OCI-LY7 (cell line): Measurements from ENCODE around the gene TNFRSF11A. TPM values are rescaled to one million over a fixed set of nuclear protein-coding genes. Genes with fewer than 3 reads are reported as not detected.

Experiments used
- BruUV-seq: library from RNA; stranded (reverse); fragments of 400-500 nt; replicated peaks from 2 replicates; lab custom pipeline; 2021; lab: Mats Ljungman, UMichigan
- CTCF ChIA-PET: fragments of 300-600 bp; sonication (Branson Sonifier 250); formaldehyde crosslinking; loops from one replicate; lab custom pipeline; 2022; ENCODE audit warnings: antibody characterized with exemption; ENCODE audit not compliant: unreplicated experiment; lab: Charles Lee
- POLR2A ChIA-PET: fragments of 300-600 bp; sonication (Branson Sonifier 250); formaldehyde crosslinking; loops from one replicate; lab custom pipeline; 2022; ENCODE audit warnings: antibody characterized with exemption; lab: Charles Lee
- DNase-seq: peaks from one replicate; pipeline ENCODE4 v3.0.0-alpha.2; 2015; ENCODE audit warnings: low spot score
- H2AFZ ChIP-seq: fragments of 200-600 bp; sonication (generic), shearing (Covaris generic); 2 replicates; pipeline ENCODE4 v1.6.1; 2014; ENCODE audit warnings: mild to moderate bottlenecking, antibody characterized with exemption, low read length, moderate library complexity
- H3K27ac ChIP-seq: fragments of 200-600 bp; sonication (generic); 2 replicates; pipeline ENCODE4 v1.5.1; 2014; ENCODE audit warnings: mixed run types, low read depth, mild to moderate bottlenecking, moderate library complexity, low read length, inconsistent platforms; ENCODE audit not compliant: poor library complexity, severe bottlenecking
- H3K36me3 ChIP-seq: fragments of 200-600 bp; sonication (generic); 2 replicates; pipeline ENCODE4 v1.6.1; 2014; ENCODE audit warnings: mild to moderate bottlenecking, antibody characterized with exemption, low read length, moderate library complexity, mixed read lengths; ENCODE audit not compliant: insufficient read depth
- H3K4me1 ChIP-seq: fragments of 200-600 bp; sonication (generic); 2 replicates; pipeline ENCODE4 v1.5.1; 2014; ENCODE audit warnings: mild to moderate bottlenecking, low read length; ENCODE audit not compliant: insufficient read depth, poor library complexity, severe bottlenecking
- H3K4me2 ChIP-seq: fragments of 200-600 bp; sonication (generic); 2 replicates; pipeline ENCODE4 v1.6.1; 2014; ENCODE audit warnings: mild to moderate bottlenecking, low read length
- H3K4me3 ChIP-seq: fragments of 200-600 bp; sonication (generic); 2 replicates; pipeline ENCODE4 v1.5.1; 2014; ENCODE audit warnings: mild to moderate bottlenecking, low read depth, low read length; ENCODE audit not compliant: poor library complexity, severe bottlenecking
- H3K79me2 ChIP-seq: fragments of 200-600 bp; sonication (generic); 2 replicates; pipeline ENCODE4 v1.6.1; 2016; ENCODE audit warnings: low read depth, mild to moderate bottlenecking, low read length, moderate library complexity, mixed read lengths; ENCODE audit not compliant: insufficient read depth
- H3K9me2 ChIP-seq: fragments of 200-600 bp; sonication (generic); 2 replicates; pipeline ENCODE4 v1.6.1; 2016; ENCODE audit warnings: mild to moderate bottlenecking, low read length, mixed read lengths; ENCODE audit not compliant: insufficient read depth
- H3K9me3 ChIP-seq: fragments of 200-600 bp; sonication (generic); 2 replicates; pipeline ENCODE4 v1.6.1; 2014; ENCODE audit warnings: mild to moderate bottlenecking, mixed run types, low read length, mixed read lengths
- H4K20me1 ChIP-seq: fragments of 200-600 bp; sonication (generic); 2 replicates; pipeline ENCODE4 v1.6.1; 2014; ENCODE audit warnings: mild to moderate bottlenecking, antibody characterized with exemption, low read length, moderate library complexity, mixed read lengths; ENCODE audit not compliant: insufficient read depth
- CTCF ChIP-seq: fragments of 200-600 bp; sonication (generic); conservative IDR thresholded peaks from 2 replicates; pipeline ENCODE4 v1.5.1; 2014; ENCODE audit warnings: mild to moderate bottlenecking, antibody characterized with exemption, low read length, moderate library complexity, mixed read lengths
- EZH2phosphoT487 ChIP-seq: fragments of 200-600 bp; sonication (generic); IDR thresholded peaks from 2 replicates; pipeline ENCODE4 v1.6.1; 2018; ENCODE audit warnings: low read depth, borderline replicate concordance, mild to moderate bottlenecking, mixed run types, antibody characterized with exemption, low read length, moderate library complexity, mixed read lengths
- intact Hi-C: fragments of 100-400 bp; cut with micrococcal nuclease; formaldehyde crosslinking; loops from one replicate; pipeline ENCODE4 v1.10.0; 2022; ENCODE audit not compliant: unreplicated experiment
- total RNA-seq, 2 experiments: library from RNA; depleted of rRNA in 1 of 2; stranded (reverse); fragments of >200 nt in 1 of 2; shearing (Covaris generic) in 1 of 2; gene quantifications; 2 replicates each; pipeline ENCODE4 v1.2.3, GENCODE V29; 2014 to 2022

TNFRSF11A gene
- total RNA-seq, 2 experiments from 2014 or later, result not detected

- intact Hi-C loops, result no loop called here
- H3K4me3 ChIP-seq, result no peak overlapping the region
- no peaks in the 10 kb centered on the region for H4K20me1 ChIP-seq
- no peak overlapping the region for H3K4me2 ChIP-seq
- TF ChIP-seq EZH2phosphoT487 (no peak), CTCF (no peak)
- no TSS peak for BruUV-seq
- H3K27ac ChIP-seq, result no peak overlapping the region
- ChIA-PET POLR2A (no interaction called here), CTCF (no interaction called here)
- H3K36me3 ChIP-seq, result peaks cover 18% of the 10 kb centered on the region
- H3K79me2 ChIP-seq, result no peaks in the 10 kb centered on the region
- no peaks in the 10 kb centered on the region for H3K9me2 ChIP-seq
- no peaks in the 10 kb centered on the region for H3K9me3 ChIP-seq
- H3K4me1 ChIP-seq, result no peaks in the 10 kb centered on the region
- no peak overlapping the region for H2AFZ ChIP-seq
- no peak for DNase-seq
These were observed 23.8 kb upstream of the TNFRSF11A start for GRCh38 chr18:62301322-62301721.

DNA sequence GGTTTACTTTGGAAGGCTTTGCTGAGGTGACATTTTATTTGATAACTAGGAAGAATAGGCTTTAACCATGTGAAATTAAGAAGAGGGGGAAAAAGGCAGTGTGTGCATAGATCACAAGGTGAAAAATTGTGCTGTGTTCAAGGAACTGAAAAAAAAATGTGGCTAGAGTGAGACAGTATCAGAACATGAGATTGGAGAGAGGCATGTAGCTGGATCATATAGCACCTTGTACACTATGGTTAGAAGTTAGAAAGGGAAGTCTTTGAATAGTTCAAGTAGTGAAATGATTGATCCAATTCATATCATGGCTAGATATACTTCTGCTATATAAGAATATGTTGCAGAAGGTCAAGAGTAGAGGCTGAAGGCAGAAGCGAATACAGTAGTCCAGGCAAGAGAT is 12.3 kb upstream of the TNFRSF11A start:
- H4K20me1 ChIP-seq, result no peaks in the 10 kb centered on the region
- no peaks in the 10 kb centered on the region for H3K9me2 ChIP-seq
- no TSS peak for BruUV-seq
- H2AFZ ChIP-seq, result no peak overlapping the region
- H3K79me2 ChIP-seq, result no peaks in the 10 kb centered on the region
- H3K36me3 ChIP-seq, result peaks cover 3% of the 10 kb centered on the region; the same call in 1 of the 2 replicates
- DNase-seq, result no peak
- H3K4me1 ChIP-seq, result no peaks in the 10 kb centered on the region
- H3K9me3 ChIP-seq, result no peaks in the 10 kb centered on the region
- POLR2A ChIA-PET, result no interaction called here
- H3K27ac ChIP-seq, result no peak overlapping the region
- CTCF ChIA-PET, result interaction anchor here (0.6 kb wide), 1 partner anchor 354 kb away, joined by 3 read pairs; no protein-coding TSS in a partner anchor
- TF ChIP-seq CTCF, result no peak
- TF ChIP-seq EZH2phosphoT487, result no peak
- H3K4me3 ChIP-seq, result no peak overlapping the region
- no peak overlapping the region for H3K4me2 ChIP-seq
- intact Hi-C loops, result no loop called here

- BruUV-seq, result no TSS peak
- no peak overlapping the region for H3K4me3 ChIP-seq
- ChIA-PET CTCF (no interaction called here), POLR2A (interaction anchor here (1.0 to 1.2 kb wide), 2 partner anchors 14 to 763 kb away, joined by 3 read pairs; no protein-coding TSS in a partner anchor)
- no peaks in the 10 kb centered on the region for H4K20me1 ChIP-seq
- H3K9me2 ChIP-seq, result no peaks in the 10 kb centered on the region
- intact Hi-C loops, result no loop called here
- no peak overlapping the region for H3K27ac ChIP-seq
- DNase-seq, result no peak
- H2AFZ ChIP-seq, result no peak overlapping the region
- H3K36me3 ChIP-seq, result no peaks in the 10 kb centered on the region
- no peak overlapping the region for H3K4me2 ChIP-seq
- no peak for TF ChIP-seq CTCF
- no peak for TF ChIP-seq EZH2phosphoT487
- H3K4me1 ChIP-seq, result peaks cover 3% of the 10 kb centered on the region
- H3K9me3 ChIP-seq, result no peaks in the 10 kb centered on the region
- no peaks in the 10 kb centered on the region for H3K79me2 ChIP-seq
These were observed 6.6 kb upstream of the TNFRSF11A start for GRCh38 chr18:62318228-62319180.
